OCI-LY7 (cell line): ENCODE results near the gene RPL6. TPM values are rescaled to one million over a fixed set of nuclear protein-coding genes. Genes with fewer than 3 reads are reported as not detected.
A peak's percentile ranks its signal among the peaks of the same experiment; 100 is the strongest.
"Not testable (repeated sequence)": the region's sequence is repeated elsewhere in the genome, so short reads cannot be mapped to it uniquely, and the experiment has no call there.

ENCODE experiments used
- BruUV-seq: library from RNA; stranded (reverse); fragments of 400-500 nt; replicated peaks from 2 replicates; lab custom pipeline; 2021; lab: Mats Ljungman, UMichigan
- CTCF ChIA-PET: fragments of 300-600 bp; sonication (Branson Sonifier 250); formaldehyde crosslinking; loops from one replicate; lab custom pipeline; 2022; ENCODE audit warnings: antibody characterized with exemption; ENCODE audit not compliant: unreplicated experiment; lab: Charles Lee
- POLR2A ChIA-PET: fragments of 300-600 bp; sonication (Branson Sonifier 250); formaldehyde crosslinking; loops from one replicate; lab custom pipeline; 2022; ENCODE audit warnings: antibody characterized with exemption; lab: Charles Lee
- DNase-seq: peaks from one replicate; pipeline ENCODE4 v3.0.0-alpha.2; 2015; ENCODE audit warnings: low spot score
- H2AFZ ChIP-seq: fragments of 200-600 bp; sonication (generic), shearing (Covaris generic); 2 replicates; pipeline ENCODE4 v1.6.1; 2014; ENCODE audit warnings: mild to moderate bottlenecking, antibody characterized with exemption, low read length, moderate library complexity
- H3K27ac ChIP-seq: fragments of 200-600 bp; sonication (generic); 2 replicates; pipeline ENCODE4 v1.5.1; 2014; ENCODE audit warnings: mixed run types, low read depth, mild to moderate bottlenecking, moderate library complexity, low read length, inconsistent platforms; ENCODE audit not compliant: poor library complexity, severe bottlenecking
- H3K36me3 ChIP-seq: fragments of 200-600 bp; sonication (generic); 2 replicates; pipeline ENCODE4 v1.6.1; 2014; ENCODE audit warnings: mild to moderate bottlenecking, antibody characterized with exemption, low read length, moderate library complexity, mixed read lengths; ENCODE audit not compliant: insufficient read depth
- H3K4me1 ChIP-seq: fragments of 200-600 bp; sonication (generic); 2 replicates; pipeline ENCODE4 v1.5.1; 2014; ENCODE audit warnings: mild to moderate bottlenecking, low read length; ENCODE audit not compliant: insufficient read depth, poor library complexity, severe bottlenecking
- H3K4me2 ChIP-seq: fragments of 200-600 bp; sonication (generic); 2 replicates; pipeline ENCODE4 v1.6.1; 2014; ENCODE audit warnings: mild to moderate bottlenecking, low read length
- H3K4me3 ChIP-seq: fragments of 200-600 bp; sonication (generic); 2 replicates; pipeline ENCODE4 v1.5.1; 2014; ENCODE audit warnings: mild to moderate bottlenecking, low read depth, low read length; ENCODE audit not compliant: poor library complexity, severe bottlenecking
- H3K79me2 ChIP-seq: fragments of 200-600 bp; sonication (generic); 2 replicates; pipeline ENCODE4 v1.6.1; 2016; ENCODE audit warnings: low read depth, mild to moderate bottlenecking, low read length, moderate library complexity, mixed read lengths; ENCODE audit not compliant: insufficient read depth
- H3K9me2 ChIP-seq: fragments of 200-600 bp; sonication (generic); 2 replicates; pipeline ENCODE4 v1.6.1; 2016; ENCODE audit warnings: mild to moderate bottlenecking, low read length, mixed read lengths; ENCODE audit not compliant: insufficient read depth
- H3K9me3 ChIP-seq: fragments of 200-600 bp; sonication (generic); 2 replicates; pipeline ENCODE4 v1.6.1; 2014; ENCODE audit warnings: mild to moderate bottlenecking, mixed run types, low read length, mixed read lengths
- H4K20me1 ChIP-seq: fragments of 200-600 bp; sonication (generic); 2 replicates; pipeline ENCODE4 v1.6.1; 2014; ENCODE audit warnings: mild to moderate bottlenecking, antibody characterized with exemption, low read length, moderate library complexity, mixed read lengths; ENCODE audit not compliant: insufficient read depth
- EZH2phosphoT487 ChIP-seq: fragments of 200-600 bp; sonication (generic); IDR thresholded peaks from 2 replicates; pipeline ENCODE4 v1.6.1; 2018; ENCODE audit warnings: low read depth, borderline replicate concordance, mild to moderate bottlenecking, mixed run types, antibody characterized with exemption, low read length, moderate library complexity, mixed read lengths
- intact Hi-C: fragments of 100-400 bp; cut with micrococcal nuclease; formaldehyde crosslinking; loops from one replicate; pipeline ENCODE4 v1.10.0; 2022; ENCODE audit not compliant: unreplicated experiment
- total RNA-seq, 2 experiments: library from RNA; depleted of rRNA in 1 of 2; stranded (reverse); fragments of >200 nt in 1 of 2; shearing (Covaris generic) in 1 of 2; gene quantifications; 2 replicates each; pipeline ENCODE4 v1.2.3, GENCODE V29; 2014 to 2022
- TF ChIP-seq, protein P1 (sequence below): fragments of 200-600 bp; sonication (generic); conservative IDR thresholded peaks from 2 replicates; pipeline ENCODE4 v1.5.1; 2014; ENCODE audit warnings: mild to moderate bottlenecking, antibody characterized with exemption, low read length, moderate library complexity, mixed read lengths

RPL6 gene
- total RNA-seq, 2 experiments from 2014 or later, result 1,436 to 1,876 TPM

DNA sequence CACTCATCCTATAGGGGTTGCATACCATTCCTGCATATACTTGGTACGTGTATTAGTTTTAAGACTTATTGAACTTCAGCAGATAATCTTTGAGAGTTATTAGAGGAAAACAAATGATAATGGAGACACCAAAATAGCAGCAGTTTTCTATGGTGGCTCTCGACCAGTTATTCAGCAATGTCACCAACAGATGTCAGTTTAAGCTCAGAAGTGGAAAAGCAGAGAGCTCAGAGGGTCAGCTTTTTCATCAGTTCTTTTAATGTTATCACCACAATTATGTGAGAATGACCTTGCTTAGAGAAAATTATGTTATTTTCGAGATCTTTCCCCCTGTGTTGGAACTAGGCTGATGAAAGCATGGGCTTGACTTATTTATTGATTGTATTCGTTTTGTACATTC is 41.3 kb upstream of the RPL6 start:
- H3K9me2 ChIP-seq, result no peaks in the 10 kb centered on the region
- ChIA-PET POLR2A (interaction anchor here (0.5 kb wide), 1 partner anchor 594 kb away, joined by 3 read pairs; no protein-coding TSS in a partner anchor), CTCF (interaction anchor here (0.9 kb wide), 1 partner anchor 22 kb away, joined by 4 read pairs; no protein-coding TSS in a partner anchor)

DNA sequence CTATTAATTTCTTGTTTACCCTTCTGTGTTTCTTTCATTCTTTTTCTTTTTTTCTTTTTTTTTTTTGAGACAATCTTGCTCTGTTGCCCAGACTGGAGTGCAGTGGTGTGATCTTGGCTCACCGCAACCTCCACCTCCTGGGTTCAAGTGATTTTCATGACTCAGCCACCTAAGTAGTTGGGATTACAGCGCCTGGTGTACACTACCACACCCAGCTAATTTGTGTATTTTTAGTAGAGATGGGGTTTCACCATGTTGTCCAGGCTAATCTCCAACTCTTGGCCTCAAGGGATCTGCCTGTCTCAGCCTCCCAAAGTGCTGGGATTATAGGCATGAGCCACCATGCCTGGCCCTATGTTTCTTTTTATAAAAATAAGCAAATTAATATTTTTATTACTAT is 38.8 kb upstream of the RPL6 start:
- H2AFZ ChIP-seq, intact Hi-C loops, H3K9me3 ChIP-seq, H3K9me2 ChIP-seq, CTCF ChIA-PET, H3K4me1 ChIP-seq, H3K4me3 ChIP-seq, H3K27ac ChIP-seq, H4K20me1 ChIP-seq, DNase-seq, H3K4me2 ChIP-seq, H3K79me2 ChIP-seq, BruUV-seq: not testable (repeated sequence)
- peaks cover 57% of the 10 kb centered on the region for H3K36me3 ChIP-seq
- POLR2A ChIA-PET, result interaction anchor here (1.0 kb wide), 1 partner anchor 10 kb away, joined by 3 read pairs; no protein-coding TSS in a partner anchor

More for the DNA sequence above, 41.3 kb upstream of the RPL6 start:
- Histone ChIP-seq H3K4me3 (no peak overlapping the region), H3K36me3 (peaks cover 81% of the 10 kb centered on the region), H4K20me1 (no peaks in the 10 kb centered on the region), H3K9me3 (no peaks in the 10 kb centered on the region), H3K4me2 (no peak overlapping the region), H3K4me1 (no peaks in the 10 kb centered on the region), H2AFZ (no peak overlapping the region), H3K79me2 (no peaks in the 10 kb centered on the region), H3K27ac (no peak overlapping the region)
- TF ChIP-seq, protein P1, sequence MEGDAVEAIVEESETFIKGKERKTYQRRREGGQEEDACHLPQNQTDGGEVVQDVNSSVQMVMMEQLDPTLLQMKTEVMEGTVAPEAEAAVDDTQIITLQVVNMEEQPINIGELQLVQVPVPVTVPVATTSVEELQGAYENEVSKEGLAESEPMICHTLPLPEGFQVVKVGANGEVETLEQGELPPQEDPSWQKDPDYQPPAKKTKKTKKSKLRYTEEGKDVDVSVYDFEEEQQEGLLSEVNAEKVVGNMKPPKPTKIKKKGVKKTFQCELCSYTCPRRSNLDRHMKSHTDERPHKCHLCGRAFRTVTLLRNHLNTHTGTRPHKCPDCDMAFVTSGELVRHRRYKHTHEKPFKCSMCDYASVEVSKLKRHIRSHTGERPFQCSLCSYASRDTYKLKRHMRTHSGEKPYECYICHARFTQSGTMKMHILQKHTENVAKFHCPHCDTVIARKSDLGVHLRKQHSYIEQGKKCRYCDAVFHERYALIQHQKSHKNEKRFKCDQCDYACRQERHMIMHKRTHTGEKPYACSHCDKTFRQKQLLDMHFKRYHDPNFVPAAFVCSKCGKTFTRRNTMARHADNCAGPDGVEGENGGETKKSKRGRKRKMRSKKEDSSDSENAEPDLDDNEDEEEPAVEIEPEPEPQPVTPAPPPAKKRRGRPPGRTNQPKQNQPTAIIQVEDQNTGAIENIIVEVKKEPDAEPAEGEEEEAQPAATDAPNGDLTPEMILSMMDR, result peak; percentile 24; the same call in 1 of the 2 replicates
- TF ChIP-seq EZH2phosphoT487, result no peak
- BruUV-seq, result no TSS peak
- intact Hi-C loops, result no loop called here
- no peak for DNase-seq

DNA sequence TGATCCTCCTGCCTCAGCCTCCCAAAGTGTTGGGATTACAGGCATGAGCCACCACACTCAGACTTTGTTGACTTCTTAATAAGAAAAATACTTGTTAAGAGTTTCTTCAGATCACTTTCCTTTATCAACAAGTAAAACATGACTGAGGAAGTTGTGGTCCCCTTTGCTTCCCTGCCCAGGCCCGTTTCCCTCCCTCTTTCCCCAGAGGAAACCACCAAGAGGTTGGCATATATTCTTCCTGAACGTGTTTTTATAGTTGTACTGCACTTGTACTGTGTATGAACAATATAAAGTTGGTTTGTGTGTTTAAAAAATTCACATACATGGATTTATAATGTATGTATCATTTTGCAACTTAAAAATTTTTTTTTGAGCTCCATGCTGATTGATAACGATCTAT is 37.7 kb upstream of the RPL6 start:
- Histone ChIP-seq H3K9me2 (no peaks in the 10 kb centered on the region), H3K79me2 (peaks cover 9% of the 10 kb centered on the region; the same call in 1 of the 2 replicates), H3K36me3 (peaks cover 53% of the 10 kb centered on the region), H3K9me3 (no peaks in the 10 kb centered on the region), H3K4me3 (no peak overlapping the region), H3K4me2 (no peak overlapping the region), H2AFZ (no peak overlapping the region), H4K20me1 (no peaks in the 10 kb centered on the region), H3K27ac (no peak overlapping the region), H3K4me1 (no peaks in the 10 kb centered on the region)
- no peak for DNase-seq
- ChIA-PET CTCF (no interaction called here), POLR2A (interaction anchor here (0.7 kb wide), 1 partner anchor 7 kb away, joined by 6 read pairs; no protein-coding TSS in a partner anchor)
- TF ChIP-seq EZH2phosphoT487, result no peak
- TF ChIP-seq, protein P1, result no peak
- no TSS peak for BruUV-seq
- intact Hi-C loops, result no loop called here
